HepG2 (cell line): ENCODE data around the gene LRRC28. TPM values are rescaled to one million over a fixed set of nuclear protein-coding genes. Genes with fewer than 3 reads are reported as not detected.
A peak's percentile ranks its signal among the peaks of the same experiment; 100 is the strongest.

Source experiments
- MED1 ChIP-seq: sonication (generic); formaldehyde crosslinking; IDR thresholded peaks from 2 replicates; pipeline ENCODE4 v1.4.0; 2020; ENCODE audit warnings: missing genetic modification reagents
- MYNN ChIP-seq: sonication (generic); formaldehyde crosslinking; IDR thresholded peaks from 2 replicates; pipeline ENCODE4 v1.4.0; 2020; ENCODE audit warnings: mild to moderate bottlenecking, low read depth, missing genetic modification reagents
- PRDM15 ChIP-seq: sonication (generic); formaldehyde crosslinking; IDR thresholded peaks from 2 replicates; pipeline ENCODE4 v1.4.0; 2020; ENCODE audit warnings: missing genetic modification reagents
- RARG ChIP-seq: sonication (generic); formaldehyde crosslinking; IDR thresholded peaks from 2 replicates; pipeline ENCODE4 v1.4.0; 2020; ENCODE audit warnings: low read depth, mild to moderate bottlenecking, missing genetic modification reagents
- RBM22 ChIP-seq: fragments of 200-400 bp; formaldehyde crosslinking; optimal IDR thresholded peaks from 2 replicates; pipeline ENCODE3; 2017; ENCODE audit warnings: mild to moderate bottlenecking, low read length, moderate library complexity
- SSRP1 ChIP-seq: IDR thresholded peaks from 2 replicates; pipeline ENCODE4 v1.6.1; 2016; ENCODE audit warnings: control low read depth
- STAT6 ChIP-seq: sonication (generic); formaldehyde crosslinking; IDR thresholded peaks from 2 replicates; pipeline ENCODE4 v1.4.0; 2020; ENCODE audit warnings: missing genetic modification reagents, mild to moderate bottlenecking, borderline replicate concordance
- TCF7L2 ChIP-seq: IDR thresholded peaks from 2 replicates; pipeline ENCODE4 v1.6.1; 2011; ENCODE audit warnings: mild to moderate bottlenecking, low read depth, low read length, moderate library complexity
- ZBTB4 ChIP-seq: sonication (generic); formaldehyde crosslinking; IDR thresholded peaks from 2 replicates; pipeline ENCODE4 v1.4.0; 2020; ENCODE audit warnings: missing genetic modification reagents, mild to moderate bottlenecking, borderline replicate concordance
- ZKSCAN8 ChIP-seq: IDR thresholded peaks from 2 replicates; pipeline ENCODE4 v1.6.1; 2016; ENCODE audit warnings: borderline replicate concordance, missing genetic modification reagents, missing compliant biosample characterization
- ZNF121 ChIP-seq: sonication (generic); formaldehyde crosslinking; IDR thresholded peaks from 2 replicates; pipeline ENCODE4 v1.5.0; 2020; ENCODE audit warnings: mild to moderate bottlenecking, missing genetic modification reagents
- ZNF230 ChIP-seq: sonication (generic); formaldehyde crosslinking; IDR thresholded peaks from 2 replicates; pipeline ENCODE4 v1.4.0; 2020; ENCODE audit warnings: mild to moderate bottlenecking, missing genetic modification reagents
- ZNF629 ChIP-seq: sonication (generic); formaldehyde crosslinking; conservative IDR thresholded peaks from 2 replicates; pipeline ENCODE4 v1.5.0; 2020; ENCODE audit warnings: missing genetic modification reagents
- polyA plus RNA-seq, 8 experiments: library from polyadenylated mRNA; depleted of rRNA in 3 of 8; stranded (reverse) in 7 of 8; unstranded in 1 of 8; fragments of >200 nt; fragmentation: Illumina TruSeq in 4 of 8; extraction: Trizol in 4 of 8; gene quantifications; 2 replicates each; pipeline versions ENCODE4 v1.2.1 to v1.2.3, GENCODE V29; 2011 to 2016; ENCODE audit warnings: low read depth in 4 of 8, missing spikeins in 1 of 8, mixed read lengths in 1 of 8; ENCODE audit not compliant: insufficient read depth in 1 of 8
- total RNA-seq, 5 experiments: library from RNA; depleted of rRNA; stranded (reverse); fragments of >200 nt; fragmentation: Illumina TruSeq; extraction: Trizol; gene quantifications; 2 replicates each; pipeline ENCODE4 v1.2.3, GENCODE V29; 2016; ENCODE audit warnings: low read depth in 1 of 5
- TF ChIP-seq, protein P1 (sequence below): sonication (generic); formaldehyde crosslinking; IDR thresholded peaks from 2 replicates; pipeline ENCODE4 v1.4.0; 2020; ENCODE audit warnings: missing genetic modification reagents, borderline replicate concordance

The LRRC28 gene
- total and polyA plus RNA-seq, 2 of the 13 experiments (the other 11 are each of a cell fraction or from before 2014, with no cell fraction given), result 17.5 to 21.3 TPM

- TF ChIP-seq ZBTB4 (CRISPR knock-in tag) (no peak), ZKSCAN8 (CRISPR knock-in tag) (no peak; the same call in 1 of the 2 replicates), MYNN (no peak), TCF7L2 (no peak), ZNF230 (CRISPR knock-in tag) (no peak), PRDM15 (CRISPR knock-in tag) (no peak), RBM22 (peak; percentile 89), RARG (CRISPR knock-in tag) (no peak), MED1 (CRISPR knock-in tag) (no peak; the same call in none of the 2 replicates), STAT6 (no peak), ZNF629 (0 out of 2 replicates have a peak, but pooled peaks have one; percentile 5), SSRP1 (CRISPR knock-in tag) (no peak), ZNF121 (CRISPR knock-in tag) (no peak)
- TF ChIP-seq, protein P1, sequence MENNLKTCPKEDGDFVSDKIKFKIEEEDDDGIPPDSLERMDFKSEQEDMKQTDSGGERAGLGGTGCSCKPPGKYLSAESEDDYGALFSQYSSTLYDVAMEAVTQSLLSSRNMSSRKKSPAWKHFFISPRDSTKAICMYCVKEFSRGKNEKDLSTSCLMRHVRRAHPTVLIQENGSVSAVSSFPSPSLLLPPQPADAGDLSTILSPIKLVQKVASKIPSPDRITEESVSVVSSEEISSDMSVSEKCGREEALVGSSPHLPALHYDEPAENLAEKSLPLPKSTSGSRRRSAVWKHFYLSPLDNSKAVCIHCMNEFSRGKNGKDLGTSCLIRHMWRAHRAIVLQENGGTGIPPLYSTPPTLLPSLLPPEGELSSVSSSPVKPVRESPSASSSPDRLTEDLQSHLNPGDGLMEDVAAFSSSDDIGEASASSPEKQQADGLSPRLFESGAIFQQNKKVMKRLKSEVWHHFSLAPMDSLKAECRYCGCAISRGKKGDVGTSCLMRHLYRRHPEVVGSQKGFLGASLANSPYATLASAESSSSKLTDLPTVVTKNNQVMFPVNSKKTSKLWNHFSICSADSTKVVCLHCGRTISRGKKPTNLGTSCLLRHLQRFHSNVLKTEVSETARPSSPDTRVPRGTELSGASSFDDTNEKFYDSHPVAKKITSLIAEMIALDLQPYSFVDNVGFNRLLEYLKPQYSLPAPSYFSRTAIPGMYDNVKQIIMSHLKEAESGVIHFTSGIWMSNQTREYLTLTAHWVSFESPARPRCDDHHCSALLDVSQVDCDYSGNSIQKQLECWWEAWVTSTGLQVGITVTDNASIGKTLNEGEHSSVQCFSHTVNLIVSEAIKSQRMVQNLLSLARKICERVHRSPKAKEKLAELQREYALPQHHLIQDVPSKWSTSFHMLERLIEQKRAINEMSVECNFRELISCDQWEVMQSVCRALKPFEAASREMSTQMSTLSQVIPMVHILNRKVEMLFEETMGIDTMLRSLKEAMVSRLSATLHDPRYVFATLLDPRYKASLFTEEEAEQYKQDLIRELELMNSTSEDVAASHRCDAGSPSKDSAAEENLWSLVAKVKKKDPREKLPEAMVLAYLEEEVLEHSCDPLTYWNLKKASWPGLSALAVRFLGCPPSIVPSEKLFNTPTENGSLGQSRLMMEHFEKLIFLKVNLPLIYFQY, result peak; percentile 68; the same call in 1 of the 2 replicates
Observed at GRCh38 chr15:99250857-99251841, at the start of gene LRRC28 (continued).
